Kidney (tissue), 2 donors: ENCODE measurements around the gene SSX5. TPM values are rescaled to one million over a fixed set of nuclear protein-coding genes. Genes with fewer than 3 reads are reported as not detected.

Source experiments
- polyA plus RNA-seq: library from polyadenylated mRNA; stranded (reverse); fragments of 350-450 nt; fragmentation: Illumina TruSeq; extraction: RNeasy Lipid Tissue Mini Kit (QIAGEN cat#74804); gene quantifications from one replicate; pipeline ENCODE4 v1.2.3, GENCODE V29; 2014; ENCODE audit warnings: low read depth, low replicate concordance; ENCODE audit not compliant: insufficient read depth
- total RNA-seq: library from RNA; stranded (reverse); fragmentation: NEBNext Ultra II Directional; extraction: Animal tissue kit (Norgen Biotek cat#: 25700); gene quantifications from one replicate; pipeline ENCODE4 v1.2.1, GENCODE V29; 2021
- donor health status: DM: yes; HTN: yes; CAD: no.

SSX5 gene
- total and polyA plus RNA-seq, 2 donors from 2014 or later = not detected

Other genes starting within 250 kb of the SSX5 start
- gene ZNF182, start 192.8 kb downstream of the SSX5 start, total RNA-seq = 5.8 TPM
- 3.2 TPM for gene ZNF182, start 192.8 kb downstream of the SSX5 start, polyA plus RNA-seq
- gene SPACA5, start 189.8 kb downstream of the SSX5 start, total RNA-seq = not detected
- gene SPACA5, start 189.8 kb downstream of the SSX5 start, polyA plus RNA-seq = not detected
- 3.3 TPM for gene ZNF630, start 125.2 kb downstream of the SSX5 start, total RNA-seq
- gene ZNF630, start 125.2 kb downstream of the SSX5 start, polyA plus RNA-seq = 3.2 TPM
- gene SPACA5B, start 66.2 kb downstream of the SSX5 start, total RNA-seq = not detected
- gene SPACA5B, start 66.2 kb downstream of the SSX5 start, polyA plus RNA-seq = not detected
- not detected for gene SSX1, start 58.6 kb upstream of the SSX5 start, total RNA-seq
- not detected for gene SSX1, start 58.6 kb upstream of the SSX5 start, polyA plus RNA-seq
- gene SSX3, start 159.9 kb upstream of the SSX5 start, total RNA-seq = not detected
- not detected for gene SSX3, start 159.9 kb upstream of the SSX5 start, polyA plus RNA-seq
- not detected for gene SSX4, start 186.7 kb upstream of the SSX5 start, total RNA-seq
- not detected for gene SSX4, start 186.7 kb upstream of the SSX5 start, polyA plus RNA-seq
- gene SSX4B, start 215.2 kb upstream of the SSX5 start, total RNA-seq = not detected
- gene SSX4B, start 215.2 kb upstream of the SSX5 start, polyA plus RNA-seq = not detected